AG04449 (cell line): ENCODE data around the gene RNF11.
"Not testable (repeated sequence)": the region's sequence is repeated elsewhere in the genome, so short reads cannot be mapped to it uniquely, and the experiment has no call there.

Experiments
- CTCF ChIA-PET: fragments of 350-600 bp; formaldehyde crosslinking; extraction: SDS; loops from one replicate; lab custom pipeline; 2021; ENCODE audit warnings: antibody characterized with exemption; lab: Yijun Ruan, JAX
- POLR2A ChIA-PET: fragments of 400-600, 350-600 bp; formaldehyde crosslinking; extraction: SDS; loops from one replicate; lab custom pipeline; 2020; ENCODE audit warnings: antibody characterized with exemption, inconsistent platforms; lab: Yijun Ruan, JAX
- DNase-seq: peaks from one replicate; pipeline ENCODE4 v3.0.0-alpha.2; 2010; ENCODE audit warnings: low read depth, low spot score
- H3K4me3 ChIP-seq: 2 replicates; pipeline ENCODE4 v1.5.1; 2011; ENCODE audit warnings: low read depth, mild to moderate bottlenecking, control low read depth, low read length
- CTCF ChIP-seq: IDR thresholded peaks from one replicate; pipeline ENCODE4 v1.5.1; 2011; ENCODE audit warnings: mild to moderate bottlenecking, moderate library complexity, low read length, control low read depth, inconsistent platforms; ENCODE audit not compliant: insufficient read depth; ENCODE audit errors: missing control alignments

Gene RNF11

GRCh38 chr1:51215169-51215568 lies 20.9 kb upstream of the RNF11 start:
- TF ChIP-seq CTCF = no peak
- CTCF ChIA-PET = interaction anchor here (1.7 to 4.2 kb wide), 3 partner anchors 16 to 26 kb away, joined by 3 to 30 read pairs (median 6); no protein-coding TSS in a partner anchor
- no peak overlapping the region for H3K4me3 ChIP-seq
- POLR2A ChIA-PET = no interaction called here
- DNase-seq = no peak

- no peak for TF ChIP-seq CTCF
- no peak overlapping the region for H3K4me3 ChIP-seq
- DNase-seq = no peak
- ChIA-PET CTCF (interaction anchor here (0.8 to 4.2 kb wide), 3 partner anchors 18 to 442 kb away, joined by 3 to 30 read pairs (median 6); no protein-coding TSS in a partner anchor), POLR2A (no interaction called here)
Observed at GRCh38 chr1:51216631-51217030, 19.4 kb upstream of the RNF11 start.

- ChIA-PET POLR2A (no interaction called here), CTCF (interaction anchor here (0.8 to 4.2 kb wide), 3 partner anchors 18 to 443 kb away, joined by 3 to 30 read pairs (median 6); no protein-coding TSS in a partner anchor)
- TF ChIP-seq CTCF = no peak
- DNase-seq = no peak
- H3K4me3 ChIP-seq = no peak overlapping the region
Observed at GRCh38 chr1:51217101-51217500, 19.0 kb upstream of the RNF11 start.

- POLR2A ChIA-PET = no interaction called here
- H3K4me3 ChIP-seq = no peak overlapping the region
- no peak for DNase-seq
- TF ChIP-seq CTCF = no peak
- CTCF ChIA-PET = interaction anchor here (0.8 to 1.3 kb wide), 3 partner anchors 13 to 30 kb away, joined by 3 read pairs; no protein-coding TSS in a partner anchor
Observed at GRCh38 chr1:51218570-51218969, 17.5 kb upstream of the RNF11 start.

- TF ChIP-seq CTCF = no peak
- POLR2A ChIA-PET = no interaction called here
- DNase-seq = no peak
- CTCF ChIA-PET = interaction anchor here (1.3 kb wide), 1 partner anchor 27 kb away, joined by 3 read pairs; no protein-coding TSS in a partner anchor
- H3K4me3 ChIP-seq = no peak overlapping the region
Observed at GRCh38 chr1:51219022-51219421, 17.1 kb upstream of the RNF11 start.

- H3K4me3 ChIP-seq, CTCF ChIA-PET, DNase-seq, POLR2A ChIA-PET: not testable (repeated sequence)
Observed at GRCh38 chr1:51221529-51221928, 14.5 kb upstream of the RNF11 start.
